Activated naive CD4-positive, alpha-beta T cell treated with anti-CD3 and anti-CD28 coated beads for 36 hours (primary cell): ENCODE results near the gene SH3TC2. TPM values are rescaled to one million over a fixed set of nuclear protein-coding genes. Genes with fewer than 3 reads are reported as not detected.

Source experiments
- CTCF ChIA-PET: fragments of 350-600 bp; sonication (Branson Sonifier 250); formaldehyde crosslinking; loops from one replicate; lab custom pipeline; 2021; ENCODE audit warnings: antibody characterized with exemption; lab: Charles Lee
- DNase-seq: peaks from one replicate; pipeline ENCODE4 v3.0.0-alpha.2; 2020
- H3K27ac Mint-ChIP-seq: one replicate; pipeline ENCODE4 v1.8.0; 2021; ENCODE audit warnings: mild to moderate bottlenecking, mixed read lengths
- H3K27me3 Mint-ChIP-seq: one replicate; pipeline ENCODE4 v1.8.0; 2021; ENCODE audit warnings: low read depth, mixed read lengths
- H3K36me3 Mint-ChIP-seq: one replicate; pipeline ENCODE4 v1.8.0; 2021; ENCODE audit warnings: low read depth, mixed read lengths
- H3K4me1 Mint-ChIP-seq: one replicate; pipeline ENCODE4 v1.8.0; 2021; ENCODE audit warnings: low read depth, mixed read lengths
- H3K4me3 Mint-ChIP-seq: one replicate; pipeline ENCODE4 v1.8.0; 2021; ENCODE audit warnings: mild to moderate bottlenecking, moderate library complexity, mixed read lengths
- H3K9me3 Mint-ChIP-seq: one replicate; pipeline ENCODE4 v1.8.0; 2021; ENCODE audit warnings: mixed read lengths
- intact Hi-C: fragments of 100-400 bp; cut with micrococcal nuclease; formaldehyde crosslinking; loops from one replicate; pipeline ENCODE4 v1.15.1; 2023
- total RNA-seq, 2 experiments: library from RNA; stranded (reverse); gene quantifications; one replicate each; pipeline ENCODE4 v1.2.3, GENCODE V29; 2021

Gene SH3TC2
- total RNA-seq, 2 experiments from 2014 or later, result not detected

- no peak overlapping the region for H3K27ac Mint-ChIP-seq
- H3K27me3 Mint-ChIP-seq, result peaks cover 26% of the 10 kb centered on the region
- CTCF ChIA-PET, result interaction anchor here (1.1 to 1.6 kb wide), 2 partner anchors 43 to 251 kb away, joined by 4 to 5 read pairs; no protein-coding TSS in a partner anchor
- DNase-seq, result no peak
- intact Hi-C loops, result no loop called here
- no peak overlapping the region for H3K4me3 Mint-ChIP-seq
- H3K9me3 Mint-ChIP-seq, result no peaks in the 10 kb centered on the region
- H3K4me1 Mint-ChIP-seq, result no peaks in the 10 kb centered on the region
- no peaks in the 10 kb centered on the region for H3K36me3 Mint-ChIP-seq
These were observed 70.6 kb downstream of the SH3TC2 start for GRCh38 chr5:148992265-148992664.

GRCh38 chr5:148991566-148991965 is 71.3 kb downstream of the SH3TC2 start:
- DNase-seq, result no peak
- peaks cover 22% of the 10 kb centered on the region for H3K27me3 Mint-ChIP-seq
- intact Hi-C loops, result no loop called here
- no peaks in the 10 kb centered on the region for H3K4me1 Mint-ChIP-seq
- no peak overlapping the region for H3K4me3 Mint-ChIP-seq
- CTCF ChIA-PET, result interaction anchor here (1.0 to 1.6 kb wide), 3 partner anchors 44 to 261 kb away, joined by 4 to 5 read pairs (median 5); no protein-coding TSS in a partner anchor
- no peak overlapping the region for H3K27ac Mint-ChIP-seq
- no peaks in the 10 kb centered on the region for H3K9me3 Mint-ChIP-seq
- no peaks in the 10 kb centered on the region for H3K36me3 Mint-ChIP-seq

GRCh38 chr5:148990817-148991216 is 72.0 kb downstream of the SH3TC2 start:
- Mint-ChIP-seq H3K36me3 (no peaks in the 10 kb centered on the region), H3K4me3 (no peak overlapping the region), H3K27me3 (peaks cover 20% of the 10 kb centered on the region), H3K27ac (no peak overlapping the region), H3K4me1 (no peaks in the 10 kb centered on the region), H3K9me3 (no peaks in the 10 kb centered on the region)
- DNase-seq, result no peak
- CTCF ChIA-PET, result interaction anchor here (0.5 to 1.7 kb wide), 4 partner anchors 17 to 260 kb away, joined by 3 to 5 read pairs (median 4); no protein-coding TSS in a partner anchor
- intact Hi-C loops, result no loop called here

- no peaks in the 10 kb centered on the region for H3K9me3 Mint-ChIP-seq
- no peak overlapping the region for H3K4me3 Mint-ChIP-seq
- H3K27me3 Mint-ChIP-seq, result peaks cover 23% of the 10 kb centered on the region
- no peaks in the 10 kb centered on the region for H3K4me1 Mint-ChIP-seq
- intact Hi-C loops, result no loop called here
- no peaks in the 10 kb centered on the region for H3K36me3 Mint-ChIP-seq
- CTCF ChIA-PET, result interaction anchor here (0.6 to 1.7 kb wide), 5 partner anchors 9 to 1362 kb away, joined by 3 to 7 read pairs (median 4); no protein-coding TSS in a partner anchor
- H3K27ac Mint-ChIP-seq, result no peak overlapping the region
- DNase-seq, result no peak
These were observed 73.3 kb downstream of the SH3TC2 start for GRCh38 chr5:148989567-148989966.

- DNase-seq, result no peak
- no peaks in the 10 kb centered on the region for H3K4me1 Mint-ChIP-seq
- H3K27me3 Mint-ChIP-seq, result peaks cover 20% of the 10 kb centered on the region
- peaks cover 2% of the 10 kb centered on the region for H3K9me3 Mint-ChIP-seq
- H3K36me3 Mint-ChIP-seq, result no peaks in the 10 kb centered on the region
- CTCF ChIA-PET, result interaction anchor here (1.3 to 2.1 kb wide), 3 partner anchors 47 to 255 kb away, joined by 3 to 8 read pairs (median 7); no protein-coding TSS in a partner anchor
- H3K4me3 Mint-ChIP-seq, result no peak overlapping the region
- no peak overlapping the region for H3K27ac Mint-ChIP-seq
- intact Hi-C loops, result no loop called here
These were observed 74.5 kb downstream of the SH3TC2 start for GRCh38 chr5:148988328-148988727.

GRCh38 chr5:148986636-148987035 is 76.2 kb downstream of the SH3TC2 start:
- Mint-ChIP-seq H3K27me3 (peaks cover 19% of the 10 kb centered on the region), H3K27ac (no peak overlapping the region), H3K36me3 (no peaks in the 10 kb centered on the region), H3K4me1 (no peaks in the 10 kb centered on the region), H3K4me3 (no peak overlapping the region), H3K9me3 (peaks cover 2% of the 10 kb centered on the region)
- CTCF ChIA-PET, result interaction anchor here (2.1 kb wide), 1 partner anchor 253 kb away, joined by 8 read pairs; no protein-coding TSS in a partner anchor
- no peak for DNase-seq
- intact Hi-C loops, result no loop called here

GRCh38 chr5:148984345-148984744 is 78.5 kb downstream of the SH3TC2 start:
- H3K4me1 Mint-ChIP-seq, result no peaks in the 10 kb centered on the region
- intact Hi-C loops, result no loop called here
- H3K27me3 Mint-ChIP-seq, result peaks cover 13% of the 10 kb centered on the region
- H3K4me3 Mint-ChIP-seq, result no peak overlapping the region
- H3K36me3 Mint-ChIP-seq, result no peaks in the 10 kb centered on the region
- CTCF ChIA-PET, result interaction anchor here (0.6 to 1.4 kb wide), 3 partner anchors 18 to 51 kb away, joined by 3 to 6 read pairs (median 5); no protein-coding TSS in a partner anchor
- DNase-seq, result no peak
- H3K27ac Mint-ChIP-seq, result no peak overlapping the region
- peaks cover 2% of the 10 kb centered on the region for H3K9me3 Mint-ChIP-seq

- no peaks in the 10 kb centered on the region for H3K4me1 Mint-ChIP-seq
- DNase-seq, result no peak
- intact Hi-C loops, result no loop called here
- H3K27me3 Mint-ChIP-seq, result peaks cover 5% of the 10 kb centered on the region
- no peak overlapping the region for H3K27ac Mint-ChIP-seq
- CTCF ChIA-PET, result interaction anchor here (0.6 to 1.0 kb wide), 5 partner anchors 12 to 1220 kb away, joined by 3 to 4 read pairs (median 3); no protein-coding TSS in a partner anchor
- no peak overlapping the region for H3K4me3 Mint-ChIP-seq
- peaks cover 2% of the 10 kb centered on the region for H3K9me3 Mint-ChIP-seq
- H3K36me3 Mint-ChIP-seq, result no peaks in the 10 kb centered on the region
These were observed 81.5 kb downstream of the SH3TC2 start for GRCh38 chr5:148981353-148981752.

- no peak overlapping the region for H3K27ac Mint-ChIP-seq
- no peaks in the 10 kb centered on the region for H3K36me3 Mint-ChIP-seq
- H3K4me1 Mint-ChIP-seq, result no peaks in the 10 kb centered on the region
- H3K4me3 Mint-ChIP-seq, result no peak overlapping the region
- peaks cover 2% of the 10 kb centered on the region for H3K9me3 Mint-ChIP-seq
- peaks cover 5% of the 10 kb centered on the region for H3K27me3 Mint-ChIP-seq
- intact Hi-C loops, result no loop called here
- CTCF ChIA-PET, result interaction anchor here (0.6 to 1.8 kb wide), 4 partner anchors 17 to 250 kb away, joined by 3 to 4 read pairs (median 4); no protein-coding TSS in a partner anchor
- DNase-seq, result no peak
These were observed 82.1 kb downstream of the SH3TC2 start for GRCh38 chr5:148980731-148981130.

- no peak for DNase-seq
- CTCF ChIA-PET, result interaction anchor here (1.8 to 2.2 kb wide), 2 partner anchors 21 to 22 kb away, joined by 4 to 13 read pairs; no protein-coding TSS in a partner anchor
- H3K36me3 Mint-ChIP-seq, result no peaks in the 10 kb centered on the region
- H3K4me3 Mint-ChIP-seq, result no peak overlapping the region
- H3K4me1 Mint-ChIP-seq, result no peaks in the 10 kb centered on the region
- H3K27ac Mint-ChIP-seq, result no peak overlapping the region
- intact Hi-C loops, result no loop called here
- peaks cover 2% of the 10 kb centered on the region for H3K27me3 Mint-ChIP-seq
- no peaks in the 10 kb centered on the region for H3K9me3 Mint-ChIP-seq
These were observed 83.7 kb downstream of the SH3TC2 start for GRCh38 chr5:148979083-148979723.

GRCh38 chr5:148978370-148979082 is 84.3 kb downstream of the SH3TC2 start:
- no peak for DNase-seq
- intact Hi-C loops, result no loop called here
- Mint-ChIP-seq H3K36me3 (no peaks in the 10 kb centered on the region), H3K4me3 (no peak overlapping the region), H3K4me1 (no peaks in the 10 kb centered on the region), H3K27me3 (peaks cover 4% of the 10 kb centered on the region), H3K9me3 (no peaks in the 10 kb centered on the region), H3K27ac (no peak overlapping the region)
- CTCF ChIA-PET, result interaction anchor here (1.1 to 2.2 kb wide), 4 partner anchors 11 to 247 kb away, joined by 3 to 13 read pairs (median 4); no protein-coding TSS in a partner anchor
